Kidney capillary endothelial cell (primary cell): ENCODE measurements around the gene RAX.

ENCODE experiments used
- DNase-seq: peaks from one replicate; pipeline ENCODE4 v3.0.0-alpha.2; 2018; ENCODE audit warnings: low spot score

The RAX gene

DNA sequence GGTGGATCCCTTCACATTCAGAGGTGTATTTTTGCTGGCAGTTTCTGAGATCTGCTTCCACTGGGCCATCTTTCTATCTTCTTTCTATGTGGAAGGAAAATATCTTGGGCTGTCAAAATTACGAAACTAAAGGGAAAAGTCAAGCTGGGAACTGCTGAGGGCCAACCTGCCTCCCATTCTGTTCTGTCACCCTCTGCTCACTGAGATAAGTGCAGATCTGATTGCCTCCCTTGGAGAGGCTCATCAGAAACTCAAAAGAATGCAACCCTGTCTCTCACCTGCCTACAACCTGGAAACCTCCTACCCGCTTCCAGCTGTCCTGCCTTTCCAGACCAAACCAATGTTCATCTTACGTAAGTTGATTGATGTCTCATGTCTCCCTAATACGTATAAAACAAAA is 26.5 kb downstream of the RAX start:
- no peak for DNase-seq

DNA sequence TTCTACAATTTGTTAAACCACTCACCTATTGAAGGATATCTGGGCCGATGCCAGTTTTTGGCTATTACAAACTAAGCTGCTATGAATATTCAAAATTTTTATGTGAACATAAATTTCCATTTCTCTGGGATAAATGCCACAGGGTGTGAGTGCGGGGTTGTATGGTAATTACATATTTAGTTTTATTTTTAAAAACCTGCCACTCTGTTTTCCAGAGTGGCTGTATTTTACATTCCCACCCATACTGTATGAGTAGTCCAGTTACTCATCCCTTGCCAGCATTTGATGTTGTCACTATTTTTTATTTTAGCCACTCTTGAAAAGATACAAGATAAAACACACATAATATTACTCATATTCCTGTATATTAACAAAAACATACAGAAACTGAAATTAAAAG is 30.3 kb downstream of the RAX start:
- DNase-seq = no peak

DNA sequence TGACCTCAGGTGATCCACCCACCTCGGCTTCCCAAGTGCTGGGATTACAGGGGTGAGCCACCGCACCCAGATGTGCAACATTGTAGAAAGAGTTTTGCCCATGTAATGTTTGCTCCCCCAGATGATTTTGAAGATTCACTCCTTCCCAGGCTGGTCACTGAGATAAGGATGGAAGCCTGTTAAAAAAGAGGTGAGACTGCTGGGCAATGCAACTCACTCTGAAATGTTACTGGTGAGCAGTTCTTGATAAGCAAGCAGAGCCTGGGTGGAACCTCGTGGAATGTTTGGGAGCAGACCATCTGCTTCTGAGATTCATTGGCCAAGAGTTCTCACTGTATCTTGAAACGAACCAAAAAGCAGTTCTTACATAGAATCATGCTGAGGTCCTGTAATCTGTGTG is 33.6 kb downstream of the RAX start:
- no peak for DNase-seq

DNA sequence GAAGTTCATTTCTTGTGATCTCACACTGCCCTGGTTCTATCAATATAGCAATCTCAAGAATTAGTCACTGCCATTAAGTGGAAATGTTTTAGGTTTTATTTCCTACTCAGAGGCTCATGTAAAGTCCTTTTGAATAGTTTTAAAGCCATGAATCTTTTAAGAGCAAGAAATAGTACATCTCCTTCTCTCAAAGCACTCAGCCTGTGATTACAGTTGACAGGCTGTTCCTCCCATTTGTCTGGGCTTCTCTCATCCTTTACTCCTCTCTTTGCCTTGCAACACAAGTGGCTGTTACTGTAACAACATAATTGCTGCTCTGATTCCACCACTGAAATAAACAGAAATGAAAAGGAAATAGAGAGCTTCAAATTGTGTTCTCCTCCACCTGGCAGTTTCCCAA is 34.9 kb downstream of the RAX start:
- DNase-seq = no peak

GRCh38 chr18:59233017-59233410 is 40.2 kb downstream of the RAX start:
- no peak for DNase-seq

- DNase-seq = no peak
These were observed 40.8 kb downstream of the RAX start for GRCh38 chr18:59232309-59233016.

DNA sequence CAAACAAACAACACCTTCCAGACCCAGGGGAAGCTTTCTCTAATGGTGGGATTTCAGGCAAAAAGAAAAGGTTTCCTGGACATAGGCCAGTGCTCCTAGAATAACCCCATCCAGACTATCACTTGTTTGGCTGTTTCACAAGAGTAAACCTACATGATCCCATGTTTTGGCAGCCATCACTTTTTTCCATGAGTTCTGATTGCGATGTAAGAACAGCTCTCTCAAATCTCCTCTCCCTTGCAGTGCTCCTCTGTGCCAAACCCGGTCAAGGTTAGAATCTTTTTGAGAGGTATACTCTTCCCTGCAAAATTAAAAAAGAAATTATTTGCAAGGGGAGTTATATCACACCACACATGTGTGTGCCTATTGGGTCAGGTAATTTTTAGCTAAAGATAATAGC is 41.4 kb downstream of the RAX start:
- no peak for DNase-seq

DNA sequence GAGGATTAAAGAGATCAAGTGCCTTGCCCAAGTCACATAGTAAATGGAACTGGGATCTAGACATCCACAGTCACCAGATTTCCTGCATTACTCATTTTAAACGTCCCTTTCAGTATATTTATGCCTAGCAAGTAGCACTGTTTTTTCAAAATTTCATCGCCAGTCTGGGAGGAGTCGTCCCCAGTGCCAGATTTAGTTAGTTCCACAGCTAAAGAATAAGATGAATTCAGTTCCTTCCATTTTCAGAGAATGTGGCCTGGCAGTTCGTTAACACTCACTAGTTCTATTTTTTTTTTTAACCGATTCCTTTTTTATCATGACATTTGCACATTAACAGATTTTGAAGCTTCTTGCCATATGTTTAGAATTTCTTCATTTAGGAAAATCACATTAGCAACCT is 42.1 kb downstream of the RAX start:
- no peak for DNase-seq

DNA sequence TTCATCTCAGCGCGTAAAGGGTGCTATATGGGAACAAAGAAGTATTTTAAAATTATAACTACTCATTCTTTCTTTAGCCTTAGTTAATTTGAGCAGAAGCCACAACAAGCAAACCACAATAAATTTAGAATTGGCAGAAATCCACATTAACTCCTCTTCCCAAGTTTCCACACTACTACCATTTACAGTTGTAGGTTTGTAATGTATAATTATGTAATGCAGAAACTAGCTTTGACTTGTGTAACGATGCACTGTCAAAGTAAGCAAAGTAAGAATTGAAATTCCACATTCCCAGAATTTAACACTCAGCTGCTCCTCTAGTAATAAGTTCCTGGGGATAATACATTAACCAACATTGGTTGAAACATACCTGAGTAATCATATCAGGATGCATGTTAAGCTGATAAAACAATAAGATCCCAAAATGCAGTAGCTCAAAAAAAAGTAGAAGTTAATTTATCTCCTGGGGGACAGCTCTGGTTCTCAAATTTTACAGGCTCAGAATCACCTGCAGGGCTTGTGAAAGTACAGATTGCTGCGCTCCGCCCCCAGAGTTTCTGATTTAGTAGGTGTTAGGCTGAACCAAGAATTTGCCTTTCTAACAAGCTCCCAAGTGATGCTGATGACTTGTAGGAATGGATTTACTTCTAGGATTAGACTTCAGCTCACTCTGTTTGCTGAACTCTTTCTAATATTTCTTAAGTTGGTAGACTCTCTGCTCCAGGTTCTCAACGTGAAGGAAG is 43.4 kb downstream of the RAX start:
- no peak for DNase-seq

DNA sequence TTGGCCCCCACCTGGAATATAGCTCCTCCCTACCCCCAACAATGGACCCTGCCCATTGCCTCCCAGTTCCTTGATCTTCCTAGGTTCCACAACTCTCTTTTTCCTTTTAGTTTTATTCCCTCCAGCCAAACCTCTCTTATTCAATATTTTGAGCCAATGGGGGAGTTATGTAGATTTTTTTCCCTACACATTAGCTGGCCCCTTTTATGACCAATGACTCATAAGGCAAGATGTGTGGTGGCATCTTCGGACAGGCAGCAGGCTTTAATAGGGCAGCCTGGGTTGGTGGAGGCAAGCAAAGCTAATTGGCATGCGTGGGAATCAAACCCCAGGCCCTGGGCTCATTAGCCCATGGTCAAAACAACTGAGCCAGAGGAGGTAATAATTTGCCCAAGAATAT is 44.1 kb downstream of the RAX start:
- no peak for DNase-seq

- no peak for DNase-seq
These were observed 44.9 kb downstream of the RAX start for GRCh38 chr18:59228351-59228750.

DNA sequence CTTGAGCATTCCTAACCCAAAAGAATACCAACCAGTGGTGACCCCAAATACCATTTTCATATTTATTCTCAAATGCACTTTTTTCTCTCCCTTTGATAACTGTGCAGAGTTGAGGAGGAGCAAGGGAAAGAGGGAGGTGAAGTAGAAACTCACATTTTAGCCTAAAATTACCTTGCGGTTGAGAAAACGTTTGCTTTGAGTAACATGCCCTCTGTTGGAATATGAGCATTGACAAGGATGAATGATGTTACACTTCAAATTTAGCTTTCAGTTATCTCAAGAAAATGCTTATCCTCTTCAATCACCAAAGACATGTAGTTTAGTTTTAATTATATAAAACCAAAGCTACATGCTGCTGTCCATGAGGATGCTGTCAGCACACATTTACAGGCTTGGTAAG is 50.9 kb downstream of the RAX start:
- no peak for DNase-seq

DNA sequence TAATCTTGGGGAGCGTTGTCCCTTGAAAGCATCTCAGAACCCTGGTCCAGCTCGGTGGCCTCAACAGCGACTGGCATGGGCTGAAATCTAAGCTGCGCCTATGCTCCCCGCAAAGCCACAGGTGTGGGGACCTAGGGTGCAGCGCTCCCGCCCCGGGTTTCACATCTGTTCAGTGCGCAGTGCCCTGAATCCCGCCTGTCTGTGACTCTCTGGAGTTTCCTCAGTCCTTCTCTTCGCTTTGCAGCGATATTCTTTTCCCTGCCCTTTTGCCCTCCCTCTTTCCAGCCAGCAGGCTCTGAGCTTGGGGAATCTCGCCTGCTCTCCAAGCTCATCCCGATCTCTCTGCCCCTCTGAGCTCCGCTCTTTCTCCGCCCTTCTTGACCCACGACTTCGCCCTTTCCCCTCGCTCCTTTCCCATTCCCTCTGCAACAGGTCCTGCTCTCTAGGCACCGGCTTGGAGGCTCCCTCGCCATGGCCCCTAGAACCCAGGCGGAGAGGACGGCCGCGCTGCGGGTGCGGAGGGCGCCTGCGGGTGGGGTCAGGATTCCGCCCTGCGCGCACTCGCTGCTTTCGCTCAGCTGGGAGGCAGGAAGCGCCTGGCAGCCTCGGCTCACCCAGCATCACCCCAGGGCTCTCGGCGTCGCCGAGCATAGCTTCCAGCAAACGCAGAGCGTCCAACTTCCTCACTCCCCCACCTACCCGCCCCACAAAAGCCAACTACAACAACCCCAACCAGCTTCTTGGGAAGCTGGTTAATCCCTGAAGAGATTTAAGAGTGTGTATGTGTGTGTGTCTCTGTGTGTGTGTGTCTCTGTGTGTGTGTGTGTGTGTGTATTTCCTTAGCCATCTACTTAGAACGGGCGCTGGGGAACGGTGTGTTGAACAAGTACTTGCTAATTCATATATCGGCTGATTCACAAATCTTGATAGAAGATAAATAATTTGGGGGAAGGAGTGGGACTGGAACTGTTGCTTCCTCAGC is 52.2 kb downstream of the RAX start:
- DNase-seq = no peak

- DNase-seq = no peak
These were observed 53.0 kb downstream of the RAX start for GRCh38 chr18:59220164-59220783.

DNA sequence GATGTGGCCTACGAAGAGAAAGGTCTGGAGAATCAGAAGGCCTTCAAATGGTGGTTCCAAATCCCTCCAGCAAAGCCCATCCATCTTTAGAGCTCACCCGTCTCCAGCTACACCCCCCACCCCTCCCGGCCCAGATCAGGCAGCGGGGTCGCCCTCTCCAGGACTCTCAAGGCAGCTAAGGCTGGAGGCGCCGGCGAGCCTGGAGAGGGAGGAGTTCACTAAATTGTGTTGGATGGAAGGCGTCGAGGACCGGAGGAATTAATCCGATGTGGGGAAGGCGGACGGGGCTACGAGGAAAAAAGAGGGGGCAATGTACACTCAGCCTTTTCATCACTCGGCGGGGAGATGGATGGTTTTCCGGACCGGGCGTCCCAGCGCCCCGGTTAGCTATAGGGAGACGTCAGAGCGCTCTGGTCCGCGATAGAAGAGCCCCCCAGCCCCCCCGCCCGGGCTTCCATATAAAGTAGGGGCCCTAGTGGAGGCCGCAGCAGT is 53.5 kb downstream of the RAX start, which contains the start of gene GRP:
GRP (plus strand) TSS at position 487 of the 492 bp plus-strand sequence. CDS start 108 bp downstream, outside the sequence.
- DNase-seq = no peak

DNA sequence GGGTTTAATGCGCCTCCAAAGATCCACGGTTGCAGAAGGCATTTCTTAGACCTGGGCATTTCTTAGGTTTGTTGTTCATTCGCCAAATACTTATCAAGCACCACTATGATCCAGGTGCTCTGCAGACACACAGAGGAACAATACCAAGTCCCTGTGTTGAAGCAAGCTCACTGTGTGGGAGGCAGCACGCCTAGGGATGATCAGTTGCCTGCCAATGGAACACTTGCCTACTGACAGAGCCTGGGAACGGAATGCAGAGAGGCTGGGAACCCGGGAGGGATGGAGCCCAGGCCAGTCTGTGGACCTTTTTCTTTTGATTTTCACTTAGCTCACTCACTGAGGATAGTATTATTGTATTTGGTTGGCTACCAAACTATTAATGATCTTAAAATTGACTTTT is 55.2 kb downstream of the RAX start:
- DNase-seq = no peak
